Chondrocyte (in vitro differentiated cells): Measurements from ENCODE around the gene LRRC27. TPM values are rescaled to one million over a fixed set of nuclear protein-coding genes. Genes with fewer than 3 reads are reported as not detected.

Experiments used
- DNase-seq: peaks from one replicate; pipeline ENCODE4 v3.0.0; 2021; ENCODE audit warnings: mixed read lengths, low spot score
- H3K27ac Mint-ChIP-seq: one replicate; pipeline ENCODE4 v1.8.0; 2021; ENCODE audit warnings: mild to moderate bottlenecking, moderate library complexity, mixed read lengths; ENCODE audit not compliant: unreplicated experiment
- H3K27me3 Mint-ChIP-seq: 2 replicates; pipeline ENCODE4 v1.8.0; 2021; ENCODE audit warnings: low read depth, mixed read lengths
- H3K36me3 Mint-ChIP-seq: 2 replicates; pipeline ENCODE4 v1.8.0; 2021; ENCODE audit warnings: low read depth, mixed read lengths
- H3K4me1 Mint-ChIP-seq: 2 replicates; pipeline ENCODE4 v1.8.0; 2021; ENCODE audit warnings: low read depth, mild to moderate bottlenecking, mixed read lengths
- H3K4me3 Mint-ChIP-seq: one replicate; pipeline ENCODE4 v1.8.0; 2021; ENCODE audit warnings: mild to moderate bottlenecking, moderate library complexity, mixed read lengths; ENCODE audit not compliant: unreplicated experiment
- H3K9me3 Mint-ChIP-seq: 2 replicates; pipeline ENCODE4 v1.8.0; 2021; ENCODE audit warnings: low read depth, mixed read lengths
- total RNA-seq: library from RNA; stranded (reverse); gene quantifications from 3 replicates; pipeline ENCODE4 v1.2.1, GENCODE V29; 2021
- TF ChIP-seq, protein P1 (sequence below): fragments of 200-600 bp; sonication (generic); IDR thresholded peaks from 2 replicates; pipeline ENCODE4 v1.5.0; 2021; ENCODE audit warnings: antibody characterized with exemption, mild to moderate bottlenecking, moderate library complexity

LRRC27 gene
- total RNA-seq, 1 donor from 2014 or later, result 13.2 TPM

DNA sequence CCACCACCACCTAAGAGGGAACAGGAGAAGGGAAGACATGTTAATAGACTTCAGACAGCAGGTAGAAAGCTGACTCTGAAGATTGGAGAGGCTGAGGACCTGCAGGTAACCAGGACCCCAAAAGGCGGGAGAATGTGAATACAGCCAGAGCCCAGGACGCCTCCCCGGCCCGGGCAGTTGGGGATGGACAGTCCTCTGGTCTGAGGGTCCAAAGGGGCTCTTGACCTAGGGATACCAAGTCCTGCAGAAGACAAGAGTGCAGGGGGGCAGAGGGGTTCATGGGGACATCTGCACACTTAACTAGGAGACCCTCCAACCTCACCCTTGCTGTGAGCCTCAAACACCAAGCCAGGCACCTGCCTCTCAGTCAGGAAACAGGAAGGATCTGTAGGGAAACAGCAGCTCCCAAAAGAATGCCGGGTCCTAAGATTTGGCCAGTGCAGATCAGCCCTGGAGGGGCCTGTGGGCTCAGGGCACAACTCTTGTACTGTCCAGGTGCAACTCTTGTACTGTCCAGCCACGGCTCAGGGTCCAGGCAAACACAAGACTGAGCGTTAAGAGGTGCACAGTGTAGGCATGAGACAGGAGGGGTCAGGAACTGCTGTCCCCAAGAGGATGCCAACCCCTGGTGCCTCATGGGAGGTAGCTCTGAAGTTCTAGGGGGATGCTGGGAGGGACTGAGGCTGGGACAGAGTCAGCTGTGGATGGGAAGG lies 22.0 kb upstream of the LRRC27 start:
- no peak overlapping the region for H3K4me3 Mint-ChIP-seq
- peak; percentile 86 for DNase-seq
- peaks cover 2% of the 10 kb centered on the region for H3K36me3 Mint-ChIP-seq
- TF ChIP-seq, protein P1, sequence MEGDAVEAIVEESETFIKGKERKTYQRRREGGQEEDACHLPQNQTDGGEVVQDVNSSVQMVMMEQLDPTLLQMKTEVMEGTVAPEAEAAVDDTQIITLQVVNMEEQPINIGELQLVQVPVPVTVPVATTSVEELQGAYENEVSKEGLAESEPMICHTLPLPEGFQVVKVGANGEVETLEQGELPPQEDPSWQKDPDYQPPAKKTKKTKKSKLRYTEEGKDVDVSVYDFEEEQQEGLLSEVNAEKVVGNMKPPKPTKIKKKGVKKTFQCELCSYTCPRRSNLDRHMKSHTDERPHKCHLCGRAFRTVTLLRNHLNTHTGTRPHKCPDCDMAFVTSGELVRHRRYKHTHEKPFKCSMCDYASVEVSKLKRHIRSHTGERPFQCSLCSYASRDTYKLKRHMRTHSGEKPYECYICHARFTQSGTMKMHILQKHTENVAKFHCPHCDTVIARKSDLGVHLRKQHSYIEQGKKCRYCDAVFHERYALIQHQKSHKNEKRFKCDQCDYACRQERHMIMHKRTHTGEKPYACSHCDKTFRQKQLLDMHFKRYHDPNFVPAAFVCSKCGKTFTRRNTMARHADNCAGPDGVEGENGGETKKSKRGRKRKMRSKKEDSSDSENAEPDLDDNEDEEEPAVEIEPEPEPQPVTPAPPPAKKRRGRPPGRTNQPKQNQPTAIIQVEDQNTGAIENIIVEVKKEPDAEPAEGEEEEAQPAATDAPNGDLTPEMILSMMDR, result no peak
- no peak overlapping the region for H3K27ac Mint-ChIP-seq
- H3K4me1 Mint-ChIP-seq, result peaks cover 7% of the 10 kb centered on the region
- H3K9me3 Mint-ChIP-seq, result peaks cover 5% of the 10 kb centered on the region
- no peaks in the 10 kb centered on the region for H3K27me3 Mint-ChIP-seq

DNA sequence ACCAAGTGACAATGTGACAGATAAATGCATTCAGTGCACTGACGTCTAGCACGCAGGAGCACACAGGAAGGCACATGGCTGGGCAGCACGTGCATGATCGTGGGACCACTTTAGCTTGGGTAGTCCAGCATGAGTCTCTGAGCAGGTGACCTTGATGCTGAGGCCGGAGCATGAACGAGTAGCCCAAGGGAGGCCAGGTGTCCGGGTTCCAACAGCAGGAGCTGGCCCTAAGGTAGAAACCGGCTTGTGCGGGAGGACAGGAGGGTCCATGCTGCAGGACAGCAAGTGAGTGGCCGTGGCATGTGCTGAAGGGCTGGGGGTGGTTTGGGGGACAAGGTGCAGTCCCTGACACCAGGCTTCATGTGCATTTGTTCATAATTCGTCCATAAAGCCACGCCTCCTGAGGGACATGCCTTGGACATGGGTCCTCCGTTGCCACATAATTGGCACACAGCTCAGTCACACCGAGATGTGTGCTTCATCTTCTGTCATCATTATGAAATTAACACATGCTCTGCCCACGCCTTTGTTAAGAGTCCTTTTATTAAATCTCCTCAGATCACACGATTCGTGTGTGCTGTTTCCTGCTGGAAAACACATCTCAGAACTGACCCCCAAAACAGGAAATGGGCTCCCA lies 21.2 kb upstream of the LRRC27 start:
- Mint-ChIP-seq H3K4me1 (peaks cover 7% of the 10 kb centered on the region), H3K27me3 (no peaks in the 10 kb centered on the region), H3K9me3 (peaks cover 5% of the 10 kb centered on the region), H3K36me3 (no peaks in the 10 kb centered on the region), H3K27ac (no peak overlapping the region), H3K4me3 (no peak overlapping the region)
- TF ChIP-seq, protein P1, result no peak
- peak; percentile 91 for DNase-seq

GRCh38 chr10:132311338-132311939 lies 20.6 kb upstream of the LRRC27 start:
- TF ChIP-seq, protein P1, result no peak
- no peaks in the 10 kb centered on the region for H3K27me3 Mint-ChIP-seq
- no peaks in the 10 kb centered on the region for H3K36me3 Mint-ChIP-seq
- DNase-seq, result peak; percentile 64
- peaks cover 7% of the 10 kb centered on the region for H3K4me1 Mint-ChIP-seq
- H3K9me3 Mint-ChIP-seq, result peaks cover 5% of the 10 kb centered on the region
- no peak overlapping the region for H3K27ac Mint-ChIP-seq
- H3K4me3 Mint-ChIP-seq, result no peak overlapping the region

- Mint-ChIP-seq H3K36me3 (no peaks in the 10 kb centered on the region), H3K27ac (no peak overlapping the region), H3K4me1 (peaks cover 6% of the 10 kb centered on the region), H3K4me3 (no peak overlapping the region), H3K27me3 (no peaks in the 10 kb centered on the region), H3K9me3 (peaks cover 5% of the 10 kb centered on the region)
- peak; percentile 69 for DNase-seq
- TF ChIP-seq, protein P1, result no peak
These were observed 18.7 kb upstream of the LRRC27 start for GRCh38 chr10:132313305-132313704.

DNA sequence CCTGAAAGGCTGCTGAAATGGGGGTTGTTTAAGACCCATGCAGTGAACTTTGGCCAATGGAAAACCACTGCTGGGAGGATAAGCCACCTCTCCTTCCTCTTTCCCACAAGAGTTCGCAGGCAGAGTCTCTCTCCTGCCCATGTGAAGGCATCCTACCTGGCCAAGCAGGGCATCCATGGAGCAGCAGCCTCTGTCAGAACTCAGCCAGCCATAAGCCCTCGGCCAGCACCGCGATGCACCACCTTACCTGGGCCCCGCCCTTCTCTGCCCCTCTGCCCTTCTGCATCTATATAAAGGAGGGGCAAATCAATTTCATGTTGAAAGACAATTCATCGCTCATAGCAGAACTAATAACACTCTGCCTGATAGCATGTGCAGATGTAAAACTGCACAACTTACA lies 18.1 kb upstream of the LRRC27 start:
- TF ChIP-seq, protein P1, result no peak
- Mint-ChIP-seq H3K36me3 (no peaks in the 10 kb centered on the region), H3K9me3 (peaks cover 5% of the 10 kb centered on the region), H3K27ac (no peak overlapping the region), H3K4me1 (peaks cover 9% of the 10 kb centered on the region), H3K4me3 (no peak overlapping the region), H3K27me3 (no peaks in the 10 kb centered on the region)
- DNase-seq, result peak; percentile 60
